Fibroblast of lung (primary cell): ENCODE results near the gene DUSP16.

Source experiments
- EZH2 ChIP-seq: IDR thresholded peaks from 2 replicates; pipeline ENCODE4 v1.5.1; 2012; ENCODE audit warnings: low read length, control low read depth, mild to moderate bottlenecking; ENCODE audit errors: missing control alignments
- TF ChIP-seq, protein P1 (sequence below), 2 donors: IDR thresholded peaks in 1 of 2; conservative IDR thresholded peaks in 1 of 2; 1 replicate in 1 of 2; 2 replicates in 1 of 2; pipeline ENCODE4 v1.5.1; 2011 to 2012; ENCODE audit warnings: low read length in 2 of 2, control low read depth in 1 of 2, inconsistent platforms in 1 of 2, low read depth in 1 of 2, mild to moderate bottlenecking in 1 of 2

DNA sequence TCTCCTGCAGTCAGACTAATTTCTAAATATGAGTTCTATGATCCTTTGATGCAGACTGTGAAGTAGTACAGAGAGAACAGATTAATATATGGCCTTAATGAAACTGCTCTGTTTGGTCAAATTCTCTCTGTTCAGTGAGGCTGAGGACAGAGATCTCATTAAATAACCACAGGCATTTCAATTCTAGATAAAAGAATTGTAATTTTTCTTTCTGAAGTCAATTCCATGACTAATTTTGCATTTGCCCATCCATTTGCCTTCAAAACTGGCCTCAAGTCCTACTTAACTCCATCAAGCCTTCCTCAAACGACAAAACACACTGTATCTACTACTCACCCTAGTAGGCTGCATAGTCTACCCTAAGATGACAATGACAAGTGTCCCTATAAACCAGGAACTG is 67.1 kb downstream of the DUSP16 start:
- TF ChIP-seq, protein P1, sequence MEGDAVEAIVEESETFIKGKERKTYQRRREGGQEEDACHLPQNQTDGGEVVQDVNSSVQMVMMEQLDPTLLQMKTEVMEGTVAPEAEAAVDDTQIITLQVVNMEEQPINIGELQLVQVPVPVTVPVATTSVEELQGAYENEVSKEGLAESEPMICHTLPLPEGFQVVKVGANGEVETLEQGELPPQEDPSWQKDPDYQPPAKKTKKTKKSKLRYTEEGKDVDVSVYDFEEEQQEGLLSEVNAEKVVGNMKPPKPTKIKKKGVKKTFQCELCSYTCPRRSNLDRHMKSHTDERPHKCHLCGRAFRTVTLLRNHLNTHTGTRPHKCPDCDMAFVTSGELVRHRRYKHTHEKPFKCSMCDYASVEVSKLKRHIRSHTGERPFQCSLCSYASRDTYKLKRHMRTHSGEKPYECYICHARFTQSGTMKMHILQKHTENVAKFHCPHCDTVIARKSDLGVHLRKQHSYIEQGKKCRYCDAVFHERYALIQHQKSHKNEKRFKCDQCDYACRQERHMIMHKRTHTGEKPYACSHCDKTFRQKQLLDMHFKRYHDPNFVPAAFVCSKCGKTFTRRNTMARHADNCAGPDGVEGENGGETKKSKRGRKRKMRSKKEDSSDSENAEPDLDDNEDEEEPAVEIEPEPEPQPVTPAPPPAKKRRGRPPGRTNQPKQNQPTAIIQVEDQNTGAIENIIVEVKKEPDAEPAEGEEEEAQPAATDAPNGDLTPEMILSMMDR (conservative IDR thresholded peaks at IDR 0.05 in 1 of 2, IDR thresholded peaks at IDR 0.05 in 1 of 2; ENCODE audit: low read depth in 1 of 2, low read length in 2 of 2), result no peak
- TF ChIP-seq EZH2, result no peak
